NCI-H1694 treated with DMSO at 0.1 percent for 48 hours (cell line): Measurements from ENCODE around the gene MMP20.

Experiments used
- DNase-seq: peaks from one replicate; lab custom pipeline; 2025; lab: John Stamatoyannopoulos, UW

The MMP20 gene

DNA sequence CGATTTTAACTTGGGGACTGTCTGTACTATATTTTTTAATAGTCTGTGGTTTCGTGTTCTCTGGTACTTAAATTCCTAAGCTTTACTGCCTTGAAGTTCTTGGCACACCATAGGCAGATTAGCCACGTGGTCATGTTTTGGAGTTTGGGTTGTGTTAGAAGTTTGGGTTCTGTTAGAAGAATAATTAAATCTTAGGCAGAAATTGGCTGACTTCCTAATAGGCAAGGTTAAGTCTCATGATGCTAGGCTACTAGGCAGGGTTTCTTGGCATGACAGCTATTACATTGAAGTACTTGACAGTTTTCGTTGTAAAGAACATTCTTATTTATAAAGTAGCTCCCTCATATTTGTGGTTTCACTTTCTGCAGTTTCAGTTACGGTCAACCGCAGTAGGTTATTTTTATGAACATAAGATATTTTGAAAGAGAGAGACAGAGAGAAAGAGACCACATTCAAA lies 64.5 kb downstream of the MMP20 start:
- no peak for DNase-seq

DNA sequence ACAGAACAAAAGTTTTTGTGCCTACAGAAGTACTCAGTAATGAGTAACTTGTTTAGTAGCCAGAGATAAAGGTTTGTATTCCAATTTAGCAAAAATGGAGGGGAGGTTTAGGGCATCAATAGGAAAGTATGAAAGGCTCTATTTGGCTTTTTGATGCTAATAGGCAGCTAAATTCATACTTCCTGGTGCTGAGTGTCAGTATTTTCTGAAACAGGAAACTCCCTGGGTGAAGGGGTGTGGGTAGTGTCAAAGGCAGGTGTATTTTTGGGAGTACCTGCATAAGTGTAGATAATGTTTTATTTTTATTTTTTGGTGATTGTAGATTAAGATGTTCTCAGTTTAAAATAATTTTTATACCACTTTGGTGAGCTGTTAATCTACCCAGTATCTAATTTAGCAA lies 65.3 kb downstream of the MMP20 start:
- no peak for DNase-seq

DNA sequence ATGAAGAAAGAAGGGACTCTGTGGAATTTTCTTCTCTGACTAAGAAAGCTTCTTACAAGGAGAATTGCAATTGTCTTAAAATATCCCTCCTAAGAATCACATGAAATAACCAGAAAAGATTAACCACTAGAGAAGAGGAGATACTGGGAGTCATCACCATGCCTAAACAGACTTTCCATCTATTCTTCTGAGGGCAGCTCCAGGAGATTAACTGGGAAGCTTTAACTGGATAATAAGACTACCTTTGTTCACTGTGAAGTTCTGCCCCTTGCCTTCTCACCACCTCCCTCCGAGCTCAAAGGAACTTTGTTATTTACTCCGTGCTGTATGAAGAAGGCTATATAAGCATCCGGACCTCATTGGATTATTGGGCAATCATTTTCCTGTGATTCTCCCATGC lies 70.0 kb downstream of the MMP20 start:
- DNase-seq = no peak

DNA sequence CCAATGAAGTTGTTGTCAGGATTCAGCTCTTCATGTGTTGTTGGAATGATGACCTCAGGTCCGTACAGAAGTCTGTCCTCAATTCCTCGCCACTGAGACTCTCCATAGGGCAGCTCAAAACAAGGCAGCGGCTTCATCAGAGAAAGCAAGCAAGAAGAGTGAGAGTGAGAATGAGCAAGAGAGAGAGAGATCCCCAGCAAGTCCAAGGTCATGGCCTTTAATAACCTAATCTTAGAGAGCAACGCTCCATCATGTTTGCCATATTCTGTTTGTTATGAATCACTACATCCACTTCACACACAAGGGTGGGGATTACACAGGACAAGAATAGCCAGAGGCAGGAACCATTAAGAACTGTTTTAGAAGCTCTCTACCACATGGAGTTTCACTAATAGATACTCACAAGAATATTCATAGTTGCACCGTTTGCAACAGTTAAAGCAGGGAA lies 71.3 kb downstream of the MMP20 start:
- no peak for DNase-seq

DNA sequence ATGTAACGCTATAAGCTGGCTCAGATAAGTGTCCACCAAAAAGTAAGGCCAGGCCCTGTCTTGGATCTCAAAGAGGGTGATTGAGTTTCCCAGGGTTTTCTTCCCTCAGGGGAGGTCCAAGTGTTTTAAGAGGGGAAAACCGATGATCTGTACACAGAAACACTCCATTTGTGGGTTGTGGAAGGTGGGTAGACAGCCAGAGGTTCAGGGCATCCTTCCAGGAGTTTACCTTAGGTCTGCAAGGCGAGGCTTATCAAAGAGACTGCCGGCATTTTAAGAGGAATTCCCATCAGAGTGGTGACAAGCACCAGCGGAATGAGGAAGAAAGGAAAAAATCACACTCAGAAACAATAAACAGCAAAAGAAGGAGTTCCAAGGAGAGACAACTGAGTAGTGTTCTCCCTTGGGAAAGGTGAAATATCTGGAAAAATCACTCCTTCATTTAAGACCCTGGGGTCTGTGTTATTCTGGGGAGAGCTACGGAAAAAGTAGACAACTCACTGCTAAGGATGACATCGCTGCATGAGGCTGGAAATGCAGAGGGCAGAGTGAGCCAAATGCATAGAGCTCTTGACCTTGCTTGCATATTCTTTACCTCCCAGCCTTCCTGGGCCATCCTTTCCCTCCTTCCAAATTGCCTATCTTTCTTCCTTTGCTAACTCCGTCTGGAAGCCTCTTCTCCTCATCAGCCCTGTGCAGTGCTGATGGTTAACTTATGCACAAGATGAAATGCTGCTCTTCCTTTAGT lies 72.5 kb downstream of the MMP20 start:
- no peak for DNase-seq

DNA sequence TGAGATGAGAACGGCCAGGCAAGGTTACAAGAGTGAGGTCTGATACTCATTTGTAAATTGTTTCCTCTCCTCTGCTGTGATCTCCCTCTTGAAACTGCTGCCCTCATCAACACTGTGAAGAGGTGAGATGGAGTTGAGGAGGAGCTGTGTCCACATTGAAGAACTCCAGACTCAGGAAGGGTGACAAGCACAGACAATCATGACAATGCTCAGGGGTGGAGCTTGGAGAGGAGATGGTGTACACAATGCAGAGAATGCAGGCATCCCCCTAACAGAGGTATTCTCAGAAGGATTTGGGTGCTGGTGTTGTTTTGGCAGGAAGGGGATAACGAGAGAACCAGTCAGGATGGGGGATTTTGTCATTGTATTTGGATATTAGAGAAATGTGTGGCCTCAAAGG lies 73.1 kb downstream of the MMP20 start:
- no peak for DNase-seq

DNA sequence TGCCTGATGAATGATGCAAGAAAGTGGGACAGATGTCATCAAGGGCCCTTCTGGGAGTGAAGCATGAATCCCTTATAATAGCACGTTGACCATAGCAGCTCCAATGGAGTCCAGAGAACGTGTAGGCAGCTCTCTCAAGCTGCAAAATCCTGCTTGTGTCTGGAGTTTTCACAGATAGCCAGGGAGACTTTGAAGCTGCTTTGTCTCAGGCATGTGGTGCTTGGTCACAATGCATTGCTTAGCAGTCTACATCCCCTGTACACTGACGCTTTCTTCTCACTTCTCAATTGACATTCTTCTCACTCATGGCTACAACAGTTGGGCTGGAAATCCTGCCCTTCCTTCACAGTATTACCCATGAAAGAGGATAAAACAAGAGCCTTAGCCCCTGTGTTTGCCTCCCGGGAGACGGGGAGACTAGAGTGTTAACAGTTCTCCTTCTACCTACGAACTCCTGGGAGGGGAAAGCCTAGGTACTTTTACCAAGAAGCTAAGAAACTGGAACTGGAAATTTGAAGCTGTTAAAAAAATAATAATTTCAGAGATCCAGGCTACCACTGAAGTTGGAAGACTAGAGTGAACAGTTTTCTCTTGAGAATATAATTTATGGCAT lies 73.9 kb downstream of the MMP20 start:
- no peak for DNase-seq

DNA sequence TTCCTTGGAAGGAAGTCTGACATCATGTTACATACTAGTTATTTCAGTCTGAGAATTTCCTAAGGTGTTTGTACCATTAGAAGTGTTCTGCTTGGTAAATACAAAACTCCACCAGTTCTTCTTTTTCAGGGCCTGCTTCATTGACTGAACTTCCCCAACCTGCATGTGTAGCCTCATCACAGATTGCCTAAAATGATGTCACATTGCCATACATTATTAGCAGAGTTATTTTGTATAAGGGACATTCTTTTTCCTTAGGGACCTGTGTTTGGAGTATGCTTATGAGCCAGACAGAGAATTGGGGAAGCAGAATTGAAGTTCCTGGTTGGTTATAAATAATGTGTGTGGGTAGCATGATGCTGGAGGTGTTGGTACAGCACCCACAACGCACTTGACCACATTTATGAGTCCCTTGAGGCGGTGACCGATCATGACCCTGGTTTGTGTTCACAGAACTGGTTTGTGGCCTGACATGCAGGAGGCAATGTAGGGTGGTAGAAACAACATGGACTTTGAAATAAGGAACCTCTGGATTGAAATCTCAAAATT lies 78.1 kb downstream of the MMP20 start:
- no peak for DNase-seq

DNA sequence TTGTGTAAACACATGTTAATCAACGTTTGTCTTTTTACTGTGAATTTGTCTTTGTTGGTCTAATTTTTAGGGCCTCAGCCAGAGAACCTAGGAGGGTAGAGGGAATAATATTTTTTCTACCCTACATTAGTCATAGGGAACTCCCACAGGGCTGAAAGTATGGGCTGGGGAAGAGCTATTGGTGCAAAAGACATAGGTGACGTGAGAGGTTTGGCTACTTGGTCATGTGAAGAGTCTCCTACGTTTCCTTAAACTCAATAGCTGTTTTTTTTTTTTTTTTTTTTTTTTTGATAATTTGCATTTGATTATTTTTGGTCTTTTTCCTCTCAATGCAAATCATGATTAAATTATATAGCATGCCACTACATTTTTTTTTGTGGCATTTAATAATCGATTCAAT lies 78.7 kb downstream of the MMP20 start:
- no peak for DNase-seq

DNA sequence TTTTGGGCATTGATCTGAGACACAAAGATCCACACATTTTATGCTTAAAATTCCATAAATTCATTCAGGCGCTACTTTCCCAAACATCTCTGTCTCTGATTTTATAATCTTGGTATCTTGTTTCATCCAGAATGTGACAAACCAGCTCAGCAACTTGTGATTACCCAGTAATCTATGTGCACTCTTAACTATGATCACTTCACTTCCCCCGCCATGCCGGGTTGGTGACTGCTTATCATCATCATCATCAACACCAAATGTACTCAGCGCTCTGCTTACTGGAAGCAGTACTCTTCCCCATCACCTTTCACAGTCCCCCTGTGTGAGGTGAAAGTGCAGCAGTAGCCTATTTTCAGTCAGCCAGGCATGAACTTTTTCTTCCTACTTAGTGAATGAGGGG lies 79.4 kb downstream of the MMP20 start:
- DNase-seq = no peak

DNA sequence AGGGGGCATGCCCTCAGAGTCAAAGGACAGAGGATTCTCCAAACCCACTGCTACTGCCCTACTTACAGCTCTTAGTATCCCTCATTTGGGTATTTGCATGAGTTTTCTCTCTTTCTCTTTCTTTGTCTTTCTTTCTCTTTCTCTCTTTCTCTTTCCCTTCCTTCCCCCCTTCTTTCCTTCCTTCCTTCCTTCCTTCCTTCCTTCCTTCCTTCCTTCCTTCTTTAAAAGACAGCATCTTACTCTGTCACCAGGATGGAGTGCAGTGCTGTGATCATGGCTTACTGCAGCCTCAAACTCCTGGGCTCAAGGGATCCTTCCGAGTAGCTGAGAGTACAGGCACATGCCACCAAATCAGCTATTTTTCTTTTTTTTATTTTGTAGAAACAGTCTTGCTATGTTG lies 80.5 kb downstream of the MMP20 start:
- no peak for DNase-seq

DNA sequence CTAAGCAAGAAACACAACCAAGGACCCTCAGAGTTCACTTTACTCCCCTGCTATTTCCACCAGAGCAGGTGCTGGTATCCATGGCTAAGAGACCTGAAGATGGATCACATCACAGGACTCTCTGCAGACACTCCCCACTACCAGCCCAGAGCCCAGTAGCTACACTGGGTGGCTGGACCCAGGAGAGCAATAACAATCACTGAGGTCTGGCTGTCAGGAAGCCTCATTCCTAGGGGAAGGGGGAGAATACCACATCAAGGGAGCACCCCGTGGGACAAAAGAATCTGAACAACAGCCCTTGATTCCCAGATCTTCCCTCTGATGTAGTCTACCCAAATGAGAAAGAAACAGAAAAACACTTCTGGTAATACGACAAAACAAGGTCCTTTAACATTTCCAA lies 85.6 kb downstream of the MMP20 start:
- no peak for DNase-seq

DNA sequence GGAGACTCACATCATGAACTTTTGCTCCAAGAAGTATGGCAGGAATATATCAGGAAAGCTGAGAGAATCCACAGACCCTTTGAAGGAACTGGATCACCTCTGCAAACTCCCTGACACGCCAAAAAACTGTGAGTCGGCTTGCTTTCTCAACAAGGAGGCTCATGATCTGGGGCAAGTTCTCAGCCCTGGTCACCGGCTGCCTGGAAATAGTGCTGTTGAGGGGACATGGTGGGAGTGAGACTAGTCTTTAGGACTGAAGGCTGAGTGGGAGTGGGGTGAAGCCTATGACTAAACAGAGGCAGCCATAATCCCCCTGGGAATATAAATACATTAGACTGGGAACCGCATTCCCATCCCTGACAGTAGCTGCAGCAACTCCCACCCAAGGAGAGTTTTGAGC lies 86.2 kb downstream of the MMP20 start:
- DNase-seq = no peak

DNA sequence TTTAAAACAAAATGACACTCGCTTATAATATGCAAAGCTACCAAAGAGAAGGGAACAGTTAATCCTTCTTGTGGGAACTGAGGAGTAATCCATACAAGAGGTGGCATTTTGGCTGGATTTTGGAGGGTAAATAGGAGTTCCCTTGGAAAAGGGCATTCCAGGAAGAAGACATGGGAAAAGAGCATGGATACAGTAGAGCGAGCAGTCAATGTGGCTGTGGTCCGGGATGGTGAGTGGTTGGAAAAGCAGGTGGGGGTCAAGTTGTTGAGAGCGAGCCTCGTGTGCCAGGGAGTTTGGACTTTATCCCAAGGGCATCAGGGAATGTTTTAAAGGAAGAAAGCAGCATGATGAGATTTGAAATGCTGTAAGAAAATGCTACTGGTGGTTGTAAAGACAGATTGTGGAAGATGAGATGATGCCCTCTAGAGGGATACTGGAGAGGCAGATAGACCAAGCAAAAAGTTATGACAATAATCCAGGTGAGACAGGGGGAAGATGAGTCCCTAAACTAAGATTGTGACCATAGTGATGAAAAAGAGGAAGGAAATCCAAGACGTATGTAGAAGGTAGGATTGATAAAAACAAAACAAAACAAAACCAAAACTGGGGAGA lies 90.8 kb downstream of the MMP20 start:
- no peak for DNase-seq

DNA sequence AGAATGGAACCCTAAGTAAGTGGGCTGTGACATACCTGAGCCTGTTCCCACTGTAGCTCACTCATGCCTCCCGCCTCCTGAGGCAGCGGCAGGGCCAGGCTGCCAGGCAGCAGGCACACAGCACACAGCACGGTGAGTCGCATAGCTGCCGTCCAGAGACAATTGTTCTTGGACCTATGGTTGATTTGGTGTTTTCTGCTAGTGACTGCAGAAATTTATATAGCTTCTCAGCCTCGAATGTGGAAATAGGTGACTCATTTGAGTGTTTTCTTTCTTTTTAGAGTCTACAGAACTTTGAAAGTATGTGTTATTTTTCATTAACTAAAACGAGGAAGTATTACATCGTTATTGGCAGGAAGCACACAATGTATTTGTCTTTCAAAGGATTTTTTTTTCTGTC lies 94.6 kb downstream of the MMP20 start, which contains the start of gene MMP7:
Gene MMP7 (minus strand): TSS at position 190 of the 400 bp plus-strand sequence. CDS start 47 bp downstream, at position 143.
- no peak for DNase-seq

DNA sequence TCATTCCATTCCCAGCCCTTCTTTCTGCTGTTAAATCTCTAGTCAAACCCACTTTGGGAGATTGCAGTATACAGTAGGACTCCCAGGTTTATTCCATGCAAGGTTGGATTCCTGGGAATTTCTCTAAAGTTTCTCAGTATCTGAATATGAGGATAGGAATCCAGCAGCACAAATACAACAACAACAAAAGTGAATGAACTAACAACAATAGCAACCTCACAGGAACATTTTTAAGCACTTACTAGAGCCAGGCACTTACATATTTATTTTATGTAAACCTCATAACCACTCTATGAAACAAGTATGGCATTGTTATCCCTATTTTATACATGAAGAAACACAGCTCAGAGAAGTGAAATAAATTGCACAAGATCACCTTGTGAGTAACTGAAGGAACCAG lies 96.5 kb downstream of the MMP20 start:
- no peak for DNase-seq

DNA sequence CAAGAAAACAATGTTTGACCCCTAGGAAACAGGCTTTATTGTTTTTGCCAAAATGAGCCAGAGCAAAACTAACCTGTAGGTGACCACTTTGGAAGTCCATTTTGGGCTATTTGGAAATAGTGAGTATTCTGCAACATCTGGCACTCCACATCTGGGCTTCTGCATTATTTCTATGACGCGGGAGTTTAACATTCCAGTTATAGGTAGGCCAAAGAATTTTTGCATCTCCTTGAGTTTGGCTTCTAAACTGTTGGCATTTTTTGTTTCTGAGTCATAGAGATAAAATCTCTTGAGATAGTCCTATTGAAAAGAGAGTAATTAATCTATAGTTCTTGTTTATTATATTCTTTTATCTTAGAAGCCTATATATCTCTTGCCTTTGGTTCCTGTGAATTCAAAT lies 97.4 kb downstream of the MMP20 start:
- no peak for DNase-seq

DNA sequence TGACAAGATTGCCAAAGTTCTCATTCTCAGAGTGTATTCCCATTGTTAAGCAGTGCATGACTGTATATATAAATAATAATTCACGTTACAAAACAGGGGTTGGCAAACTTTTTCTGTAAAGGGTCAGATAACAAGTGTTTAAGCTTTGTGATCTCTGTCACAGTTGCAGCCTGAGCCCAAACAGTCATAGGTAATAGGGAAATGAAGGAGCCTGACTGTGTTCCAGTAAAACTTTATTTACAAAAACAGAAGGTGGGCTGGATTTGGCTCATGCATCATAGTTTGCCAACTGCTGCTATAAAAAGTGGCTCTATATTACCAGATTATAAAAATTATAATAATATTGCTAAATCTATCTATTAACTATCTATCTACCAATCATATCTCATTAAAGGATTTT lies 98.1 kb downstream of the MMP20 start:
- DNase-seq = no peak
